HG03159 (cell line): ENCODE measurements around the gene IGF2.

Source experiments
- ATAC-seq: cut with Tn5 transposase; IDR thresholded peaks from one replicate; pipeline ENCODE4 v1.9.1; 2021; ENCODE audit warnings: mild to moderate bottlenecking, moderate library complexity; ENCODE audit not compliant: unreplicated experiment

Gene IGF2

GRCh38 chr11:2154195-2154585, 15.0 kb upstream of the IGF2 start:
- ATAC-seq, result no peak

DNA sequence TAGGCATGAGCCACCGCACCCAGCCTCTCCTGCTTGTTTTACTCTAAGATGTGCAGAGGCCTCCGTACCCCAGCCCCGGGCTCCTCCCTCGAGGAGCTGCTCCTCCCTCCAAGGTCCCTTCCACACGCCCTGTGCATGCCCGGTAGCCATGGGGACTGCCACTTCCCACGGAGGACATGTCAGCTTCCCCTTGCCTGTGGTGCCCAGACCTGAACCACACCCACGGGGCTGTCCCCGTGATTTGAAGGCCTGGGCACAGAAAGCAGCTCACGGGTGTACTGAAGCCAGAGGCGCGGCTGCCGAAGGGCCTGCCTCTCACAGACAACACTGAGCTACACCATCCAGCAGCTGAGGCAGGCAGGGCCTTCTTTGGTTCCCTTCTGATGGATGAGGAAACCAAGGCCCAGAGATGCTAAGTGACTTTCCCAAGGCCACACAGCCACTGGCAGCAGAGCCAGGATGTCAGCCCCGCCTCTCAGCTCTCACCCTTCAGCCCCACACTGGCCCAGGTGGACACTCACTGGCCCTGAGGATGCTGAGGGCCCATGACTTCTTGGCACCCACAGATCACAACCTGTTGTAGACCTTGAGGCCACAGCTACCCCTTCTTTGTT, 14.5 kb upstream of the IGF2 start:
- ATAC-seq, result no peak

GRCh38 chr11:2151500-2152257, 12.5 kb upstream of the IGF2 start:
- no peak for ATAC-seq

DNA sequence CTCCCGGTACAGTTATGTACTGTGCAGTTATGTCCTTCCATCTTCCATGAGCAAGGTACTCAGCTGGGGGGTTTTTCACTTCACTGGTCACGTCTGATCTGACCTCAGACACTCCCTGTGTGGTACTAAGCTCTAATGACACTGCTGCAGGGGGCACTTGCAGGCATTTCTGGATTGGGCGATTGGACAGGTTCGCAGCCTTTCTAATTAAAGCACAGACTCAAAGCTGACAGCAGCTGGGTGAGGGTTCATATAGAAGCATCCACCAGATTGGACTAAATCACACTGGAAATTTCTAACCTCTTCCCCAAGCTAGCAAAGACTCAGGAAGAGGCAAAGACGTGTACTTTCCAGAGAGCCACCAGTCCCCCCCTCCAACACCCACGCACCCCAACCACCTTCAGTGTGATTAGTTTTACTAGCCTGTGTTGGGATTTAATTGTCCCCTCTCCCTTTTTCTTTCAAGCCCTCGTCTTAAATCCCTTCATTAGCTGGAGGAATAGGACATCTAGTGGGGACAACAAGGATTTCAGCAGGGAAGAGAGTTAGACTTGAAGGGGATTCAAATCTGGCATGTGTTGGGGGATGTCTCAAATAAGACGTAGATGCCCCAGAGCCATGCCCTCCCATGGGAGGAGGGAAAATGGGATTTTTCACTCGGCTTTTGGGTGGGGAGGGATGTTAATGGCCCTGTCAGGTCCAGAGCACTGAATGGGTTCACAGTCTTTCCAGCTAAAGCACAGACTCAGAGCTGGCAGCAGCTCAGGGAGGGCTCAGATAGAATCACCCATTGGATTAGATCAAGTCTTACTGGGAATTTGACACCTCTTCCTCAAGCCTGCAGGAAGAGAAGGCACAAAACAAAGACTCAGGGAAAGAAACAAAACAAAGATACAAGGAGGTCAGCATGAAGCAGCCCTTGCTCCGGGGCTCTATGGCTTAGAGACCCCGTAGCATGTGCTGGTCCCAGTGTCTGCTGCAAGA, 11.0 kb upstream of the IGF2 start:
- ATAC-seq, result no peak

GRCh38 chr11:2149460-2149859, 10.3 kb upstream of the IGF2 start:
- no peak for ATAC-seq

GRCh38 chr11:2148595-2148994, 9.4 kb upstream of the IGF2 start:
- ATAC-seq, result no peak

DNA sequence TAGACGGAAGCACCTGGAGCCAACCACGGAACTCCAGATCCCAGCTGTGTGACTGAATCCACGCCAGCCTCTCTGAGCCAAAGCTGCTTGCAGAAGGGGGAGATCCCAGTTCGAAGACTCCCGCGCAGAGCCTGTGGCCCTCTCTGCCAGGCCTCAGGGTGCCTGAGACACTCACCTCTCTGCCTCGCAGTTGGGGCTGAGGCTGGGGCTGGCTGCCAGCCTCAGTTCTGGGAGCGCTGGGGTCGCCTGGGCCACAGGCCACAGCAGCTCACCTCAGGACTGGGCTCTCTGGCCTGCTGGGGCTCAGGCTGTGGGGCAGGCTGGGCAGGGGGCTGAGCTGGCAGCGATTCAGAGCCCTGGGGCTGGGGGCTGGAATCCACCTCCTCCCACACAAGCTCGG, 8.2 kb upstream of the IGF2 start:
- ATAC-seq, result no peak

GRCh38 chr11:2146051-2146450, 6.9 kb upstream of the IGF2 start:
- ATAC-seq, result no peak

DNA sequence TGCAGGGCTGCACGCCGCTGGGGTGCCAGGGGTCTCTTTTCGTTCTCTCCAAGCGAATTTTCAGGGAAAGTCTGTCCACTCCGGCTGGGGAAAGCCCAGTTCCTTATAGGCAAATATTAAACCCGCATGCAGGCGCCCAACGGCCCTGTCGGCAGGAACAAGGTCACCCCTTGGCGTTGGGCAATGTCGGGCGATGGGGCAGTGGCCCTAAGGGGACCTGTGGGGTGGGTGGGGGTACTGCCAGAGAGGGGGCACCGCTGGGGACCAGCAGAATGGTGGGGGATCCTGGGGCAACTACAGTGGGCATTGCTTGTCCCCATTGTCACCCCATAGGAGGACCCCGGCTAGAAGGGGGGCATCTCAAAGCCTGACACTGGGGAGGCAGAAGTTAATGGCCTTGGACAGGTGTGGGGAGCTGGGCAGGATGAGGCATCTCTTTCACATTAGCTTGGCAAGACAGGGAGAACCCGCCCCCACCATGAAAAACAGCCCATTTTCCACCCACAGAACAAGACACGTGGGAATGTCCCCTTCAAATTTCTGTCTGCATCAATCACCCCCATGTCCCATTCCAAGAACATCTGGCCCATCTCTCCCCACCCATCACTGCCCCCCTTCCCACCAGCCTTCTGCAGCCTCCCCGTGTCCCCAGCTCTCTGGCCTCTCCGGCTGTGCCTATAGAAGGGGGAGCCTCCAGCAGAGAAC, 5.5 kb upstream of the IGF2 start:
- no peak for ATAC-seq

DNA sequence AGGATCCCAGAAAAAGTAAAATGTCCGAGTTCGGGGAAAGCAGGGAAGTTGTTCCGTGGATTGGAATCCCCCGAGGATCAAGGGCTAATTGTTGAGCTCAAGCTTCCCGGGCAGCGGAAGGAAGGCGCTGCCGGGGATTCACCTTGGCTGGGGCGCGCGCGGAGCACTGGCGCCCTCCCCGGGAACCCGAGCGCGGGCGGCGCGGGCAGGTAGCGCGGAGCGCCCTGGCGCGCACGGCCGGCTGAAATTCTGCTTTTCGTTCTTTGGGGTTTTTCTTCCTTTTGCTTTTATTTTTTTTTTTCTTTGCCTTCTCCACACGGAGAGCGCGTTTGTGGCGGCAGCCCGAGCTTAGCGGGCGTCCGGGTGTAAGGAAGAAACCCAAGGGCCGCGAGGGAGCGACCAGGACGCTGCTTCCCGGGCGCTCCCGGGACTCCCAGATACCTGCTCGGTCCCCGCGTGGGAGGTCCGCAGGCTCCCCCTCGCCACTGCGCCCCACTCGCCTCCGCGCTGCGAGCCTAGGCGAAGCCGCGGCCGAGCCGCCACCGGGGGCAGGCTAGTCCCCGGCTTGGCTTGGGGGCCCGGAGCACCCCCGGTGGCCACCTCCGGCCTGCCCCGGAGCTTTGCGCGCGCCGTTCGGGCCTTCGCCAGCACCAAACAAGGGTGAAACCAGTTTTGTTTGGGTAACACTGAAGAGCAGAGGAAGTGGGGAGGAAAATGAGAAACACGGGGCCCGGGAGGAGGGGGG, 4.8 kb upstream of the IGF2 start:
- no peak for ATAC-seq

- ATAC-seq, result no peak
Measured at GRCh38 chr11:2143477-2143798, 4.2 kb upstream of the IGF2 start.

DNA sequence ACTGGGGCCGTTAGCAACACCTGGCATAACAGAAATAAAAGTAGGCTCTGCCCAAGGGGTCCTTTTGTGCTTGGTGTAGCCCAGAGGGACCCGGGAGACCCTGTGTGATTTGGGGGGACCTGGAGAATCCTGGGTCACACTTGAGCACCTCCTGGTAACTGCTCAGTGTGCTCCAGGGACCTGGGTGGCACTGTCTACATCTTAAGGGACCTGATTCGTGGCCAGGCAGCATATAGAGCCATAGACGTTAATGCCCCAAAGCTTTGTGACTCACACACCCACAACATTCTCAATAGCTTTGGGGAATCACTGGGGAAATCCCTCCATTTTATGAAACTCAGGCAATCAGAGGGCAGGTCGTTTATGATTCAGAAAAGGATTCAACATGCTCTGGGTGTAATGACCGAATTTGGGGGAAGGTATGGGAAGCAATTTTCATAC, 3.6 kb upstream of the IGF2 start:
- ATAC-seq, result no peak

DNA sequence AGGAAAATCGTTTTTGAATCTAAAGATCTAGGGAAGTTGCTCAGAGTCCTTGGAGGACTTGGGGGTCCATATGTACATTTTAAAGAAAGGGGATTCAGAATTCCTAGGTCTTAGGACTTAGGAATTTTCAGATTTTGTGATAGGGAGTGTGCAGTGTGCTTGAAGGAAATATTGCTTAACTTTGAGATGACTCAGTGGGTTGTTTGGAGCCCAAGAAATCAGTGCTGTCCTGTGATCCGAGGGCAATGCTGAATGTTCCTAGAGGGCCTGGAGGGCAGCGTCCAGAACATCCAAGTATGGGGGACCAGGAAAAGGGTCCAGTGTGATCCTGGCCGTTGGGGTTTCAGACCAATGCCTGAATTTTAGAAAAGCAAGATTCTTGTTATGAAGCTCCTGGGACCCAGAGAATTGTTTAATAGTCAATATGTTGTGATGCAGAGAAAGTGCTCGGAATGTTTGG, 3.1 kb upstream of the IGF2 start:
- no peak for ATAC-seq

- ATAC-seq, result no peak
Measured at GRCh38 chr11:2140411-2141400, 1.5 kb upstream of the IGF2 start.

DNA sequence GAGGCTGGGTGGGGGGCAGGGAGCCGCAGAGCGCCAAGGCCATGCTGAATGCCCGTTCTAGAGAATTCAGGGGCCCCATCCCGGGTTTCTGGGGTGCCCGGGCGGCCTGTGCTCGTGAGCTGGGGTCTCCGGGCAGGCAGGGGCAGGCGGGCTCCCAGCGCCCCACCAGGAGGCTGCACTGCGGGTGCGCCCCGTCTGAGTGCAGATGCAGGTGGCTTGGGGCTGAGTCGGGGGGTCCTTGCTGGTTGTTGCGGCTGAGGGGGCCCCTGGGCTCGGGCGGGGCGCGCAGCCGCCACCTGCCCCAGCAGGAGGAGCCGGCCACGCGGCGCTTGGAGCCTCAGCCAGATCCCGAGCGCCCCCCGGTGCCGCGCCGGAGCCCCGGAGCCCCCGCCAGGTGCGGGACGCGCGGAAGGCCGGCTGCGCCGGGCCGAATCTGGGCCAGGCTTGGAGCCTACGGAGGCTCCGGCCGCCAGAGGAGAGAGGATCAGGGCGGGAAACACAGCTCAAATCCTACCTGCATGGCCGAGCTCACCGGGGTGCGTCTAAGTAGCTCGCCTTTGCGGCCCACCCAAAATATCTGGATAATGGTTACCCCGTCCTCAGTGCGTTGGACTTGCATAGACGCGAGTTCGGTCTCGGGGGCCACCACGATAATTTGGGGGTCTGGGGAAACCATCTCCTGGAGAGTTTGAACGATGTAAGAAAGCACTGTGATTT, 590 bp upstream of the IGF2 start:
- no peak for ATAC-seq

- ATAC-seq, result no peak
Measured at GRCh38 chr11:2138431-2139122, 612 bp downstream of the IGF2 start.

GRCh38 chr11:2138068-2138430, 1.1 kb downstream of the IGF2 start:
- ATAC-seq, result no peak
